Vagina (tissue), 2 donors: ENCODE data around the gene GTF2H4.

Experiments
- CTCF ChIP-seq, 3 experiments: fragments of 450-650 bp in 2 of 3; fragments of 200-600 bp in 1 of 3; sonication (generic) in 1 of 3; IDR thresholded peaks; one replicate each; pipeline ENCODE4 v1.5.1; 2017 to 2019; ENCODE audit warnings: antibody characterized with exemption in 3 of 3, mild to moderate bottlenecking in 2 of 3, moderate library complexity in 2 of 3
- POLR2A ChIP-seq, 2 donors: fragments of 450-650 bp; IDR thresholded peaks; one replicate each; pipeline ENCODE4 v1.6.1; 2017; ENCODE audit warnings: antibody characterized with exemption in 2 of 2, mild to moderate bottlenecking in 2 of 2, moderate library complexity in 2 of 2
- POLR2AphosphoS5 ChIP-seq, 2 donors: sonication (generic); formaldehyde crosslinking; IDR thresholded peaks; one replicate each; pipeline ENCODE4 v1.9.0; 2017; ENCODE audit warnings: antibody characterized with exemption in 2 of 2, mild to moderate bottlenecking in 2 of 2, low read depth in 1 of 2; ENCODE audit not compliant: insufficient read depth in 1 of 2

- TF ChIP-seq CTCF (IDR thresholded peaks at IDR 0.05) (no peak), POLR2A (IDR thresholded peaks at IDR 0.05) (no peak), POLR2AphosphoS5 (IDR thresholded peaks at IDR 0.05; ENCODE audit: insufficient read depth in 1 of 2, low read depth in 1 of 2) (no peak)
Observed at GRCh38 chr6:30918670-30919069, 10.7 kb downstream of the GTF2H4 start.
